Bladder microvascular endothelial cell (primary cell): ENCODE results near the gene ABI1. TPM values are rescaled to one million over a fixed set of nuclear protein-coding genes. Genes with fewer than 3 reads are reported as not detected.

Source experiments
- total RNA-seq: library from RNA; depleted of rRNA; stranded (reverse); fragments of >200 nt; gene quantifications from 2 replicates; pipeline ENCODE4 v1.2.3, GENCODE V29; 2014

The ABI1 gene
- total RNA-seq, result 29.5 and 43.8 TPM in 2 replicates

DNA sequence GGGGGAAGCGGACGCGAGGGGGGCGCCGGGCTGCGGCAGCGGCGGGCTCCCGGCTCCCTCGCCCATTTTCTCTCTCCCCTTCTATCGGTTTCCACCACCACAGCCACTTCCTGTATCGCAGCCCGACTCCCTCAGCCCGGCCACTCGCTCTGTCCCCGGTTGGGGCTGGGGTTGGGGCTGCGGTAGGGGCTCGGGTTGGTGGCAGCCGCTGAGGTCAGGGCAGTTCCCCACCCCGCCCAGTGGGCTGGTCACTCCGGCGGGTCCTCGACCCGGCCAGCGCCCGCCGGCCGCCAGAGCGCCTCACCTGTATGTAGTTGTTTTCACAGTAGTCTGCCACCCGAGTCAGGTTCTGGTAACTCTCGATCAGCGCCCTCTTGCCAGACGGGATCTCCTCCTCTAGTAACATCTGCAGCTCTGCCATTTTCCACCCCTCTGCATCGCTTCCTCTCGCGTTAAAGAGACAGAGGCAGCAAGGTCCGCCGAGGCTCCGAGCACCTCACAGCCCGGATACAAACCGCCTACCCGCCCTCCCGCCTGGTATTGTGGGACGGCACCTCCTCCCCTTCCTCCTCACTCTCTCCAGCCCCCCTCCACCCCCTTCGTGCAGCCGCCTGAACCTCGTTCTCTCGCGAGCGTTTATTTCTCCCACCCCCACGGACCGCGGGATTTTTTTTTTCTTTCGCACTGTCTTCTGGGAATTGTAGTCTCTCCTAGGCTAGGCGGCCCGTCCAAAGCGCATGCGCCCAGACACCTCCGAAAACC, at the start of gene ABI1:
ABI1 (minus strand) TSS at position 516 of the 762 bp plus-strand sequence; CDS start at position 421, 95 bp downstream.

GRCh38 chr10:26697163-26697921, 163.4 kb downstream of the ABI1 start, which contains the start of gene PDSS1:
Gene PDSS1, plus strand, starts transcription at chr10:26697701. Its CDS starts 11 bp downstream, at chr10:26697712.

Other genes with a start within 250 kb of the ABI1 start
- gene PDSS1, start 163.3 kb downstream of the ABI1 start, total RNA-seq, result 5.3 and 8.1 TPM in 2 replicates
- 4.2 and 9.1 TPM in 2 replicates for gene ANKRD26, start 239.5 kb upstream of the ABI1 start, total RNA-seq